CD4-positive, alpha-beta T cell treated with Interleukin-1 beta for 1 hour (primary cell): ENCODE data around the gene MMS22L.

ENCODE experiments used
- DNase-seq, 2 donors: peaks; one replicate each; pipeline ENCODE4 v3.0.0-alpha.2; 2020 to 2022

Gene MMS22L

GRCh38 chr6:97282726-97283617 lies at the start of gene MMS22L:
Gene MMS22L, minus strand, starts transcription at chr6:97283216. Its CDS starts 739 bp downstream, at chr6:97282477.
- peak; percentile 92 to 93 for DNase-seq

- DNase-seq: no peak
Observed at GRCh38 chr6:97322811-97323210, 39.8 kb upstream of the MMS22L start.

GRCh38 chr6:97322226-97322625 lies 39.2 kb upstream of the MMS22L start:
- DNase-seq: no peak

GRCh38 chr6:97316978-97317377 lies 34.0 kb upstream of the MMS22L start:
- DNase-seq: no peak

GRCh38 chr6:97312241-97312640 lies 29.2 kb upstream of the MMS22L start:
- DNase-seq: no peak

- no peak for DNase-seq
Observed at GRCh38 chr6:97306544-97307320, 23.7 kb upstream of the MMS22L start.

- DNase-seq: no peak
Observed at GRCh38 chr6:97305414-97306066, 22.5 kb upstream of the MMS22L start.

- no peak for DNase-seq
Observed at GRCh38 chr6:97304701-97305100, 21.7 kb upstream of the MMS22L start.

GRCh38 chr6:97294451-97294850 lies 11.4 kb upstream of the MMS22L start:
- DNase-seq: no peak

- DNase-seq: no peak
Observed at GRCh38 chr6:97293198-97293696, 10.2 kb upstream of the MMS22L start.

GRCh38 chr6:97292671-97293070 lies 9.7 kb upstream of the MMS22L start:
- no peak for DNase-seq

- DNase-seq: no peak
Observed at GRCh38 chr6:97291896-97292295, 8.9 kb upstream of the MMS22L start.

- no peak for DNase-seq
Observed at GRCh38 chr6:97289332-97289731, 6.3 kb upstream of the MMS22L start.

GRCh38 chr6:97288188-97288587 lies 5.2 kb upstream of the MMS22L start:
- no peak for DNase-seq

- peak in 1 of 2 donors; percentile 6 for DNase-seq
Observed at GRCh38 chr6:97282238-97282725, 734 bp downstream of the MMS22L start.

GRCh38 chr6:97280766-97281165 lies 2.2 kb downstream of the MMS22L start:
- DNase-seq: no peak

GRCh38 chr6:97275804-97276203 lies 7.2 kb downstream of the MMS22L start:
- no peak for DNase-seq

GRCh38 chr6:97269821-97270220 lies 13.2 kb downstream of the MMS22L start:
- DNase-seq: no peak

- no peak for DNase-seq
Observed at GRCh38 chr6:97262676-97263075, 20.3 kb downstream of the MMS22L start.

- no peak for DNase-seq
Observed at GRCh38 chr6:97246842-97247241, 36.2 kb downstream of the MMS22L start.

GRCh38 chr6:97240222-97240621 lies 42.8 kb downstream of the MMS22L start:
- no peak for DNase-seq

- DNase-seq: no peak
Observed at GRCh38 chr6:97231911-97232310, 51.1 kb downstream of the MMS22L start.

GRCh38 chr6:97222903-97223302 lies 60.1 kb downstream of the MMS22L start:
- DNase-seq: no peak
